ENCODE data around the gene EYA2. TPM values are rescaled to one million over a fixed set of nuclear protein-coding genes. Genes with fewer than 3 reads are reported as not detected.

Gene EYA2
- total RNA-seq, 1 donor from 2014 or later: 0.62 TPM

DNA sequence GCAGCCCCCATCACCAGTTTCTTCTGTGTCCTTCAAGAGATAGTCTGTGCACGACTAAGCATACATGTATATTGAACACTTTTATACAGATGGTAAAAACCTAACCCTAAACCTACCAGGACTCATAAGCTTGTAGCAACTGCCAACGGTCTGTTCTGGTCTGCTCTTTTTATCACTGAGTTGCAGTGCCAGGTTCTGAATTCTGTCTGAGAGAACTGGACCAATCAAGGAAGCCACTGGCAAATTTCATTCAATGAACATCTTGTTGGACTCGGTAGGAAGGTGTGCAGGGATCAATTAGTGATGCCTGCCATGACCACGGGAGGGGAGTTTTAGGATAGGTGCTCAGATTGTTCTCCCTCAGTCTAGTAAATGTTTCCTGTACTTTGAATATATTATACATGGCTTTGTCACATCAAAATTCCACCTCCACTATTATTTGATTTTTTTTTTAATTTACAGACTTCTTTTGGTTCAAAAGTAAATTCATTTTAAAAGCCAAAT lies 146.8 kb downstream of the EYA2 start:
- TF ChIP-seq, protein P1, sequence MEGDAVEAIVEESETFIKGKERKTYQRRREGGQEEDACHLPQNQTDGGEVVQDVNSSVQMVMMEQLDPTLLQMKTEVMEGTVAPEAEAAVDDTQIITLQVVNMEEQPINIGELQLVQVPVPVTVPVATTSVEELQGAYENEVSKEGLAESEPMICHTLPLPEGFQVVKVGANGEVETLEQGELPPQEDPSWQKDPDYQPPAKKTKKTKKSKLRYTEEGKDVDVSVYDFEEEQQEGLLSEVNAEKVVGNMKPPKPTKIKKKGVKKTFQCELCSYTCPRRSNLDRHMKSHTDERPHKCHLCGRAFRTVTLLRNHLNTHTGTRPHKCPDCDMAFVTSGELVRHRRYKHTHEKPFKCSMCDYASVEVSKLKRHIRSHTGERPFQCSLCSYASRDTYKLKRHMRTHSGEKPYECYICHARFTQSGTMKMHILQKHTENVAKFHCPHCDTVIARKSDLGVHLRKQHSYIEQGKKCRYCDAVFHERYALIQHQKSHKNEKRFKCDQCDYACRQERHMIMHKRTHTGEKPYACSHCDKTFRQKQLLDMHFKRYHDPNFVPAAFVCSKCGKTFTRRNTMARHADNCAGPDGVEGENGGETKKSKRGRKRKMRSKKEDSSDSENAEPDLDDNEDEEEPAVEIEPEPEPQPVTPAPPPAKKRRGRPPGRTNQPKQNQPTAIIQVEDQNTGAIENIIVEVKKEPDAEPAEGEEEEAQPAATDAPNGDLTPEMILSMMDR (IDR thresholded peaks at IDR 0.05): no peak
- Mint-ChIP-seq H3K4me3 (no peak overlapping the region), H3K4me1 (no peaks in the 10 kb centered on the region), H3K27ac (no peak overlapping the region), H3K36me3 (ENCODE audit: low read depth) (no peaks in the 10 kb centered on the region), H3K9me3 (peaks cover 13% of the 10 kb centered on the region), H3K27me3 (peaks cover 16% of the 10 kb centered on the region)
- ChIA-PET POLR2A (no interaction called here), CTCF (no interaction called here)
- ATAC-seq (ENCODE audit: low read depth): no peak
- intact Hi-C loops (cut with micrococcal nuclease): no loop called here
- DNase-seq: no peak

- ChIA-PET CTCF (no interaction called here), POLR2A (no interaction called here)
- H3K4me3 Mint-ChIP-seq: no peak overlapping the region
- no peak overlapping the region for H3K27ac Mint-ChIP-seq
- ATAC-seq (ENCODE audit: low read depth): no peak
- TF ChIP-seq, protein P1 (IDR thresholded peaks at IDR 0.05): no peak
- no peaks in the 10 kb centered on the region for H3K4me1 Mint-ChIP-seq
- H3K9me3 Mint-ChIP-seq: peaks cover 12% of the 10 kb centered on the region
- no peaks in the 10 kb centered on the region for H3K36me3 Mint-ChIP-seq (ENCODE audit: low read depth)
- no peak for DNase-seq
- intact Hi-C loops (cut with micrococcal nuclease): no loop called here
- H3K27me3 Mint-ChIP-seq: peaks cover 16% of the 10 kb centered on the region
Observed at GRCh38 chr20:47042464-47042863, 147.8 kb downstream of the EYA2 start.

DNA sequence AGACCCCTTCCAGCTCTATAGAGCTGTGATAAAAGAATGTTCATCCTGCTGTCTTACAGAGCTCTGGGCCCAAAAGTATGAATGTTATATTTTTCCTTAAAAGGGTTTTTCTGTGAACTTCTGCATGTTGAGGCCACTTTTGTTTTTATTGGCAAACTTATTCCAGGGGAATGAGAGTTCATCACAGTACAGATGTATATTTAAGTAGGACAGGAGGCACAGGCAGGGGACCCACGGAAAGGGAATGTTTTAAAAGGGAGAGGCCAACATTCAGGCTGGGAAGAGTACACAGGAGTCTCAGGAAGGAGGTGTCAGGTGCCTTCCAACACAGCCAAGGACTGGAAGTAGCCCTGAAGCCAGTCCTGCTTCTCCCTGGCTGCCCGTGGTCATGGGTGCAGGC lies 148.4 kb downstream of the EYA2 start:
- DNase-seq (no peak), ATAC-seq (ENCODE audit: low read depth) (no peak)
- H3K27ac Mint-ChIP-seq: no peak overlapping the region
- no peaks in the 10 kb centered on the region for H3K4me1 Mint-ChIP-seq
- TF ChIP-seq, protein P1 (IDR thresholded peaks at IDR 0.05): no peak
- H3K36me3 Mint-ChIP-seq (ENCODE audit: low read depth): no peaks in the 10 kb centered on the region
- intact Hi-C loops (cut with micrococcal nuclease): no loop called here
- no peak overlapping the region for H3K4me3 Mint-ChIP-seq
- ChIA-PET CTCF (no interaction called here), POLR2A (no interaction called here)
- peaks cover 8% of the 10 kb centered on the region for H3K9me3 Mint-ChIP-seq
- H3K27me3 Mint-ChIP-seq: peaks cover 16% of the 10 kb centered on the region

- ChIA-PET CTCF (no interaction called here), POLR2A (no interaction called here)
- TF ChIP-seq, protein P1 (IDR thresholded peaks at IDR 0.05): no peak
- Mint-ChIP-seq H3K27me3 (peaks cover 13% of the 10 kb centered on the region), H3K27ac (no peak overlapping the region), H3K4me3 (no peak overlapping the region), H3K4me1 (no peaks in the 10 kb centered on the region), H3K36me3 (ENCODE audit: low read depth) (no peaks in the 10 kb centered on the region), H3K9me3 (peaks cover 8% of the 10 kb centered on the region)
- DNase-seq: no peak
- intact Hi-C loops (cut with micrococcal nuclease): no loop called here
- no peak for ATAC-seq (ENCODE audit: low read depth)
Observed at GRCh38 chr20:47044938-47045337, 150.3 kb downstream of the EYA2 start.

DNA sequence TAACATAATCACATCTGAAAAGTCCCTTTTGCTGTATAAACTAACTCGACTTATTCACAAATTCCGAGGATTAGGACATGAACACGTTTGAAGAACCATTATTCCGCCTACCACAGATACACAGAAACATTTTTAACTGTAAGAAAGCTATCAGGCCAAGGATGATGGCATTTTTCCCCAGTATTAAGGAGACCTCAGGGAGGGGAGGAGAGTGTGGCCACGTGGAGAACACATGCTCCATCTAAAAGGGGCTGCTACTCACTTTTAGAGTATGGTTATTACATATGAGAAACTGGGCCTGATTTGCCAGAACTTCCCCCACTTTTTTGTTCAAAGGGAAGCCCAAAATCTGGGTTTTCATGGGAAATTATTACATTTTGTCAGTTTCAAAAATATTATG lies 153.4 kb downstream of the EYA2 start:
- Mint-ChIP-seq H3K27me3 (peaks cover 11% of the 10 kb centered on the region), H3K27ac (no peak overlapping the region), H3K9me3 (peaks cover 8% of the 10 kb centered on the region), H3K36me3 (ENCODE audit: low read depth) (no peaks in the 10 kb centered on the region), H3K4me1 (no peaks in the 10 kb centered on the region), H3K4me3 (no peak overlapping the region)
- intact Hi-C loops (cut with micrococcal nuclease): no loop called here
- DNase-seq (no peak), ATAC-seq (ENCODE audit: low read depth) (no peak)
- TF ChIP-seq, protein P1 (IDR thresholded peaks at IDR 0.05): no peak
- ChIA-PET POLR2A (no interaction called here), CTCF (no interaction called here)
